ENCODE data around the gene RNASEH2A.

Gene RNASEH2A

GRCh38 chr19:12782424-12783290 is 23.7 kb upstream of the RNASEH2A start:
- DNase-seq (ENCODE audit: low read depth in 2 of 2): peak; percentile 85

GRCh38 chr19:12783291-12783848 is 23.0 kb upstream of the RNASEH2A start:
- no peak for DNase-seq (ENCODE audit: low read depth in 2 of 2)

GRCh38 chr19:12783849-12784393 is 22.5 kb upstream of the RNASEH2A start:
- DNase-seq (ENCODE audit: low read depth in 2 of 2): no peak

- DNase-seq (ENCODE audit: low read depth in 2 of 2): no peak
These were observed 22.0 kb upstream of the RNASEH2A start for GRCh38 chr19:12784394-12784870.

- DNase-seq (ENCODE audit: low read depth in 2 of 2): no peak
These were observed 21.4 kb upstream of the RNASEH2A start for GRCh38 chr19:12784871-12785430.

GRCh38 chr19:12785431-12786031 is 20.9 kb upstream of the RNASEH2A start:
- no peak for DNase-seq (ENCODE audit: low read depth in 2 of 2)

GRCh38 chr19:12786141-12786870 is 20.1 kb upstream of the RNASEH2A start:
- DNase-seq (ENCODE audit: low read depth in 2 of 2): no peak

GRCh38 chr19:12786952-12787351 is 19.4 kb upstream of the RNASEH2A start:
- DNase-seq (ENCODE audit: low read depth in 2 of 2): no peak

- no peak for DNase-seq (ENCODE audit: low read depth in 2 of 2)
These were observed 18.9 kb upstream of the RNASEH2A start for GRCh38 chr19:12787458-12787857.

GRCh38 chr19:12788042-12788681 is 18.2 kb upstream of the RNASEH2A start:
- DNase-seq (ENCODE audit: low read depth in 2 of 2): no peak

- no peak for DNase-seq (ENCODE audit: low read depth in 2 of 2)
These were observed 17.7 kb upstream of the RNASEH2A start for GRCh38 chr19:12788682-12789097.

GRCh38 chr19:12789098-12789903 is 17.1 kb upstream of the RNASEH2A start:
- DNase-seq (ENCODE audit: low read depth in 2 of 2): no peak

GRCh38 chr19:12789904-12790619 is 16.3 kb upstream of the RNASEH2A start:
- peak; percentile 79 to 82 for DNase-seq (ENCODE audit: low read depth in 2 of 2)

GRCh38 chr19:12790628-12791344 is 15.6 kb upstream of the RNASEH2A start:
- no peak for DNase-seq (ENCODE audit: low read depth in 2 of 2)

- DNase-seq (ENCODE audit: low read depth in 2 of 2): peak; percentile 95 to 96
These were observed 14.9 kb upstream of the RNASEH2A start, which contains the start of gene JUNB for GRCh38 chr19:12791345-12792050. JUNB (plus strand) TSS chr19:12791486; CDS start chr19:12791772, 286 bp downstream.

- DNase-seq (ENCODE audit: low read depth in 2 of 2): peak; percentile 66 to 74
These were observed 14.1 kb upstream of the RNASEH2A start for GRCh38 chr19:12792051-12792852.

- DNase-seq (ENCODE audit: low read depth in 2 of 2): no peak
These were observed 13.5 kb upstream of the RNASEH2A start for GRCh38 chr19:12792853-12793289.

Measured in activated CD8-positive, alpha-beta memory T cell treated with anti-CD3 and anti-CD28 coated beads for 4 hours (primary cell).